Endothelial cell of umbilical vein (primary cell): ENCODE measurements around the gene DBF4B. TPM values are rescaled to one million over a fixed set of nuclear protein-coding genes. Genes with fewer than 3 reads are reported as not detected.

Experiments used
- BruUV-seq: library from RNA; stranded (reverse); fragments of 400-500 nt; replicated peaks from 2 replicates; lab custom pipeline; 2021; lab: Mats Ljungman, UMichigan
- CTCF ChIA-PET: fragments of 300-600, 350-600 bp; sonication (Branson Sonifier 250); formaldehyde crosslinking; loops from one replicate; lab custom pipeline; 2021; ENCODE audit warnings: antibody characterized with exemption, inconsistent platforms; lab: Charles Lee
- POLR2A ChIA-PET: fragments of 300-600, 350-600 bp; sonication (Branson Sonifier 250); formaldehyde crosslinking; loops from one replicate; lab custom pipeline; 2021; ENCODE audit warnings: antibody characterized with exemption, inconsistent platforms; lab: Charles Lee
- DNase-seq: peaks from one replicate; pipeline ENCODE4 v3.0.0-alpha.2; 2011; ENCODE audit warnings: low read depth, low spot score
- FAIRE-seq: peaks from 2 replicates; lab custom pipeline; 2011; peaks lifted over from hg19 to GRCh38; lab: Jason Lieb, UNC
- H2AFZ ChIP-seq: 2 replicates; pipeline ENCODE4 v1.6.0; 2012; ENCODE audit warnings: low read depth, low read length, control low read depth, inconsistent platforms
- H3K27ac ChIP-seq: 2 replicates; pipeline ENCODE4 v1.5.1; 2011; ENCODE audit warnings: low read depth, mild to moderate bottlenecking, control low read depth, low read length, moderate library complexity; ENCODE audit not compliant: insufficient read depth
- H3K27me3 ChIP-seq, 2 experiments: 2 replicates each; pipeline versions ENCODE4 v1.6.0 to v1.6.1; 2011; ENCODE audit warnings: low read length in 2 of 2, mixed read lengths in 1 of 2; ENCODE audit not compliant: control insufficient read depth in 2 of 2, insufficient read depth in 2 of 2
- H3K36me3 ChIP-seq, 2 experiments: 2 replicates in 1 of 2; 3 replicates in 1 of 2; pipeline ENCODE4 v1.5.1; 2011; ENCODE audit warnings: low read length in 2 of 2, mild to moderate bottlenecking in 1 of 2, moderate library complexity in 1 of 2; ENCODE audit not compliant: control insufficient read depth in 2 of 2, insufficient read depth in 2 of 2; ENCODE audit errors: extremely low read depth in 1 of 2
- H3K4me1 ChIP-seq: 3 replicates; pipeline ENCODE4 v1.5.1; 2011; ENCODE audit warnings: mild to moderate bottlenecking, low read length; ENCODE audit not compliant: control insufficient read depth, insufficient read depth; ENCODE audit errors: extremely low read depth
- H3K4me2 ChIP-seq: 2 replicates; pipeline ENCODE4 v1.6.1; 2011; ENCODE audit warnings: low read length, control low read depth, mixed read lengths; ENCODE audit not compliant: insufficient read depth
- H3K4me3 ChIP-seq, 3 experiments: fragments of 200-600 bp in 1 of 3; sonication (generic), shearing (Covaris generic) in 1 of 3; replicated peaks in 1 of 3; 2 replicates each; pipeline ENCODE4 v1.5.1; 2011 to 2016; ENCODE audit warnings: control low read depth in 3 of 3, low read length in 3 of 3, mild to moderate bottlenecking in 2 of 3, inconsistent platforms in 1 of 3, low read depth in 1 of 3, moderate library complexity in 1 of 3; ENCODE audit not compliant: insufficient read depth in 1 of 3
- H3K79me2 ChIP-seq: 2 replicates; pipeline ENCODE4 v1.6.0; 2012; ENCODE audit warnings: low read length, inconsistent platforms; ENCODE audit not compliant: control insufficient read depth, insufficient read depth
- H3K9ac ChIP-seq: replicated peaks from 2 replicates; pipeline ENCODE3; 2011; ENCODE audit warnings: low read length, control low read depth; ENCODE audit not compliant: insufficient read depth; ENCODE audit errors: extremely low read depth
- H3K9me1 ChIP-seq: replicated peaks from 3 replicates; pipeline ENCODE4 v1.6.0; 2011; ENCODE audit warnings: mild to moderate bottlenecking, low read length; ENCODE audit not compliant: control insufficient read depth, insufficient read depth; ENCODE audit errors: extremely low read depth
- H3K9me3 ChIP-seq: replicated peaks from 2 replicates; pipeline ENCODE4 v1.5.1; 2012; ENCODE audit warnings: low read length, inconsistent platforms; ENCODE audit not compliant: control insufficient read depth, insufficient read depth
- H4K20me1 ChIP-seq: replicated peaks from 2 replicates; pipeline ENCODE3; 2011; ENCODE audit warnings: mild to moderate bottlenecking, low read length; ENCODE audit not compliant: control insufficient read depth, insufficient read depth; ENCODE audit errors: extremely low read depth
- CTCF ChIP-seq, 2 donors: IDR thresholded peaks; 1 replicate in 1 of 2; 2 replicates in 1 of 2; pipeline ENCODE4 v1.5.1; 2011; ENCODE audit warnings: low read length in 2 of 2, mild to moderate bottlenecking in 2 of 2, moderate library complexity in 2 of 2, control low read depth in 1 of 2, inconsistent platforms in 1 of 2, low read depth in 1 of 2; ENCODE audit not compliant: insufficient read depth in 1 of 2; ENCODE audit errors: extremely low read depth in 1 of 2
- EZH2 ChIP-seq: IDR thresholded peaks from 2 replicates; pipeline ENCODE4 v1.6.1; 2012; ENCODE audit warnings: borderline replicate concordance, low read depth, mild to moderate bottlenecking, moderate library complexity, low read length, inconsistent platforms; ENCODE audit not compliant: severe bottlenecking
- FOS ChIP-seq: IDR thresholded peaks from 2 replicates; pipeline ENCODE4 v1.6.1; 2011; ENCODE audit warnings: mild to moderate bottlenecking, low read length, moderate library complexity, borderline replicate concordance; ENCODE audit not compliant: insufficient read depth
- GATA2 ChIP-seq: IDR thresholded peaks from 2 replicates; pipeline ENCODE4 v1.7.0; 2011; ENCODE audit warnings: low read depth, mild to moderate bottlenecking, moderate library complexity, mixed read lengths, low read length; ENCODE audit not compliant: insufficient read length, insufficient read depth
- JUN ChIP-seq: IDR thresholded peaks from 2 replicates; pipeline ENCODE4 v1.6.1; 2011; ENCODE audit warnings: borderline replicate concordance, low read depth; ENCODE audit not compliant: insufficient read length, insufficient read depth
- MAX ChIP-seq: IDR thresholded peaks from 2 replicates; pipeline ENCODE4 v1.6.1; 2011; ENCODE audit not compliant: insufficient read depth, insufficient read length
- MYC ChIP-seq: IDR thresholded peaks from one replicate; pipeline ENCODE4 v1.6.1; 2011; ENCODE audit warnings: mild to moderate bottlenecking, low read depth, low read length
- POLR2A ChIP-seq: IDR thresholded peaks from 2 replicates; pipeline ENCODE4 v1.6.1; 2012; ENCODE audit warnings: low read depth, mild to moderate bottlenecking, control low read depth, low read length
- POLR2AphosphoS5 ChIP-seq: IDR thresholded peaks from 2 replicates; pipeline ENCODE4 v1.6.1; 2012; ENCODE audit warnings: low read depth, mild to moderate bottlenecking, control low read depth, low read length, moderate library complexity; ENCODE audit not compliant: insufficient read depth
- dilution Hi-C: fragments of 300-500 bp; cut with MboI; formaldehyde crosslinking; loops from one replicate; pipeline ENCODE4 v1.15.0; 2019; ENCODE audit warnings: low sequenced_read_pairs; ENCODE audit not compliant: extremely low pct_ligation_motif_present
- intact Hi-C: fragments of 100-400 bp; cut with micrococcal nuclease; formaldehyde crosslinking; loops from one replicate; pipeline ENCODE4 v1.10.0; 2022
- polyA plus RNA-seq, 4 experiments: library from polyadenylated mRNA; depleted of rRNA in 3 of 4; stranded (reverse) in 3 of 4; unstranded in 1 of 4; fragments of >200 nt; gene quantifications; 2 replicates each; pipeline versions ENCODE4 v1.2.1 to v1.2.3, GENCODE V29; 2011 to 2012; ENCODE audit warnings: missing spikeins in 1 of 4
- total RNA-seq: library from RNA; stranded (reverse); gene quantifications from 2 replicates; pipeline ENCODE4 v1.2.3, GENCODE V29; 2021

Gene DBF4B
- total and polyA plus RNA-seq, 2 donors (not counting 3 experiments of a cell fraction or from before 2014, with no cell fraction given): 12.5 to 26.2 TPM

- CTCF ChIA-PET: interaction anchor here (1.5 kb wide), 1 partner anchor 45 kb away, joined by 3 read pairs; no protein-coding TSS in a partner anchor
- no peak overlapping the region for H2AFZ ChIP-seq
These were observed 78.2 kb downstream of the DBF4B start for GRCh38 chr17:44786551-44787081.

More at GRCh38 chr17:44786551-44787081, 78.2 kb downstream of the DBF4B start:
- no peaks in the 10 kb centered on the region for H3K4me1 ChIP-seq
- FAIRE-seq: no peak
- no peak overlapping the region for H3K9ac ChIP-seq
- intact Hi-C loops (no loop called here), dilution Hi-C loops (no loop called here)
- no peaks in the 10 kb centered on the region for H3K27me3 ChIP-seq
- no peaks in the 10 kb centered on the region for H3K36me3 ChIP-seq
- POLR2A ChIA-PET: no interaction called here
- H3K9me3 ChIP-seq: no peaks in the 10 kb centered on the region
- H3K4me3 ChIP-seq: no peak overlapping the region
- no peaks in the 10 kb centered on the region for H4K20me1 ChIP-seq
- no peak for DNase-seq
- no peaks in the 10 kb centered on the region for H3K79me2 ChIP-seq
- BruUV-seq: no TSS peak
- TF ChIP-seq GATA2 (no peak), POLR2AphosphoS5 (no peak), MYC (no peak), CTCF (IDR thresholded peaks at IDR 0.05; ENCODE audit: extremely low read depth in 1 of 2, insufficient read depth in 1 of 2, low read depth in 1 of 2, low read length in 2 of 2) (no peak), FOS (no peak), MAX (no peak), JUN (no peak), EZH2 (no peak), POLR2A (no peak)
- H3K27ac ChIP-seq: no peak overlapping the region
- no peaks in the 10 kb centered on the region for H3K9me1 ChIP-seq
- no peak overlapping the region for H3K4me2 ChIP-seq
